ENCODE data around the gene GM2A. TPM values are rescaled to one million over a fixed set of nuclear protein-coding genes. Genes with fewer than 3 reads are reported as not detected.

Gene GM2A
- total RNA-seq, 1 experiment from 2014 or later = 15.7 TPM

Other genes starting within 250 kb of the GM2A start
- gene GPX3, start 232.6 kb upstream of the GM2A start, total RNA-seq (2014; rRNA removed; shearing (Covaris generic); ENCODE audit: low replicate concordance) = 2.3 and 5.6 TPM in 2 replicates
- 74.2 and 76.6 TPM in 2 replicates for gene TNIP1, start 172.2 kb upstream of the GM2A start, total RNA-seq (2014; rRNA removed; shearing (Covaris generic); ENCODE audit: low replicate concordance)
- 222 and 331 TPM in 2 replicates for gene ANXA6, start 95.4 kb upstream of the GM2A start, total RNA-seq (2014; rRNA removed; shearing (Covaris generic); ENCODE audit: low replicate concordance)
- gene CCDC69, start 29.1 kb upstream of the GM2A start, total RNA-seq (2014; rRNA removed; shearing (Covaris generic); ENCODE audit: low replicate concordance) = 0.27 and 0.40 TPM in 2 replicates
- gene SLC36A3, start 50.6 kb downstream of the GM2A start, total RNA-seq (2014; rRNA removed; shearing (Covaris generic); ENCODE audit: low replicate concordance) = not detected in 2 replicates
- not detected in 2 replicates for gene SLC36A2, start 94.4 kb downstream of the GM2A start, total RNA-seq (2014; rRNA removed; shearing (Covaris generic); ENCODE audit: low replicate concordance)
- gene SLC36A1, start 194.4 kb downstream of the GM2A start, total RNA-seq (2014; rRNA removed; shearing (Covaris generic); ENCODE audit: low replicate concordance) = 2.9 and 5.8 TPM in 2 replicates

Data from MG63 (cell line).